HG03460 (cell line): Measurements from ENCODE around the gene THSD4.

Source experiments
- ATAC-seq: cut with Tn5 transposase; IDR thresholded peaks from one replicate; pipeline ENCODE4 v1.9.1; 2021; ENCODE audit not compliant: unreplicated experiment

THSD4 gene

GRCh38 chr15:71341811-71342550 lies 226.7 kb downstream of the THSD4 start:
- ATAC-seq = no peak

GRCh38 chr15:71342658-71343057 lies 227.4 kb downstream of the THSD4 start:
- ATAC-seq = no peak

- no peak for ATAC-seq
Observed at GRCh38 chr15:71344316-71344715, 229.0 kb downstream of the THSD4 start.

- no peak for ATAC-seq
Observed at GRCh38 chr15:71345186-71345585, 229.9 kb downstream of the THSD4 start.

GRCh38 chr15:71346464-71346863 lies 231.2 kb downstream of the THSD4 start:
- no peak for ATAC-seq

- no peak for ATAC-seq
Observed at GRCh38 chr15:71348597-71348996, 233.3 kb downstream of the THSD4 start.

DNA sequence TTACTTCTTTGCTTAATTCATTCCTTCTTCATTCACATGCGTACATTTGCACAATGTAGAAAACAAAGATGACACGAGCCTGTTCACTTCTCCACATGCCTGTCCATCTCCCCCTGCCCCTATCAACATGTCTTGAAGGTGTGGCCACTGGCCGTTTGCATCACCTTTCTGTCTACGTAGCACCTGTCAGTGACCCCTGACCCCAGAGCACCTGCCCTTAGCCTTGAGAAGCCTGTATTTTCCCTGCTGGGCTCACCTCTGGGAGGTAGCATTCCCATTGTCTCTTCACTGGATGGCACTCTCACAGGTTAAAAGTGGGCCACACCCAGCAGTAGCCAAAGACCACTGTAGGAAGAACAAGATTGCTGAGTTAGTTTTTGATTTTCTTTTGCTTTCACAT lies 234.1 kb downstream of the THSD4 start:
- no peak for ATAC-seq

GRCh38 chr15:71349736-71350526 lies 234.7 kb downstream of the THSD4 start:
- no peak for ATAC-seq

GRCh38 chr15:71350622-71351378 lies 235.5 kb downstream of the THSD4 start:
- ATAC-seq = no peak

GRCh38 chr15:71352125-71352524 lies 236.9 kb downstream of the THSD4 start:
- no peak for ATAC-seq

DNA sequence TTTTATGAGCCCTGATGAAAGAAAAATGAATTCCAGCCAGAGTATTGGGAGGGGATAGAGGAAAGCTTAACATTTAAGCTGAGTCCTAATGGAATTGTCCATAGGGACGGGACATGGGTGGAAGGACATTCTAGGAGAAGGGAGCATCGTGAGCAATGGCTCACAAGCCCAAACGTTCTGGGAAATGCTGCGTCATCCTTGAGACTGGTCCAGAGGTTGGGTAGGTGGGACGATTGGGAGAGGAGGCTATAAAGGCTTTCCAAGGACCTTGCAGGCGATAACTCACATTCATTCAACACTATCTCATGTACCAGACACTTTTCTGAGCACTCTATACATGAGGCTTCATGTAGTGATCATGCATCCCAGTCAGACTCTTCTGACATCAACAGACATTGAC lies 237.5 kb downstream of the THSD4 start:
- ATAC-seq = no peak

DNA sequence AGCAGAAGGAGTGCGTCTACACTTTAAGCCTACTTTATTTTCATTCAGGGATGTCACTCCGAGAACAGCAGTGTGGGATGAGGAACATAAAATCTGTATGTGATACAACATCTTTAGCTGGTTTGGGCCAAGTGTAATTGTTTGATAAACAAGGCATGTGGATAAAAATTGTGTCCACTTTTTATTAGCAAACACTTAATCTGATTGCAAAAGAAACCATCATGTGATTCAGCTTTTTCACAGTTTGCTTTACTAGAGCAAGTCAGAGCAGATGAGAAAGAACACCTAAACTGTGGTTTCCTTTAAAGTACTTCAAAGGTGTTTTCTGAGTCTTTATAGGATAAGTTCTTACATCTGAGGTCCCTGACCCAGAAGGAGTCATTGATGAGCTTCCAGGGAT lies 237.9 kb downstream of the THSD4 start:
- ATAC-seq = no peak

DNA sequence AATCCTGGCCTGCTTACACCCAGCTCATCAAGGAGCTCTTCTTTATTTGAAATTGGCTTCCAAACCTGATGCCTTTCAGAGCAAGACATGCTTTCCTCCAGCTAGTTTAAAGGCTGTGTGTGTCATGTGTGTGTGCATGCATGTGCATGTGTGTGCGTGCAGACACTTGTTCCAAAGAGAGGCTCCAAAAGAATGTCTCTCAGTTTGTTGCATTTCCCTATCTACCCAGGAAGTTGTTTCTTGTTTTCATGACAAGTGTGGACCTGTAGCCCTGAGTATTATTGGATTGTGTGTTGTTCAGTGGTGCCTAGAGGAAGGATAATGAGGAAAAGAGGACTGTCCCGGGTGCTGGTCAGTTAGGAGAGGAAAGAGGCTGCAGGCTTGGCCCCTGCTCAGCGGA lies 240.0 kb downstream of the THSD4 start:
- no peak for ATAC-seq

- ATAC-seq = no peak
Observed at GRCh38 chr15:71357321-71357732, 242.1 kb downstream of the THSD4 start.

DNA sequence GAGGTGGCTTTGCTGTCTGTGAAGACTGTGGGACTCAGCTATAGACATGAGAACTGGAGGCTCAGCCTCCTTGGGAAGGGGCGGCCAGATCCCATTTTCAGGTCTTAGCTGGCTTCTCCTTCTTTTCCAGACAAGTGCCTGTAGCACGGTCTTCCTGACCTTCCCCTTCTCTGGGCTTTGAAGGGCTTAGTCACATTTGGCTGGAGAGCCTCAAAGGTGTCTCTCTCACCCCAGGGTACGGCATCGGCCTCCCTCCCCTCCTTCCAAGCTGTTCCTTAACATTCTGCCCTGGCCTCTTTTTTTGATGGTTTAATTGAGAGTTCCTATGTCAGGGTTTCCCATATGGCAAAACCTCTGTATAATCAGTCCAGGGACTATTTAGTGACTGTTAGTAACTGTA lies 242.7 kb downstream of the THSD4 start:
- ATAC-seq = no peak

GRCh38 chr15:71359246-71359645 lies 244.0 kb downstream of the THSD4 start:
- ATAC-seq = no peak

DNA sequence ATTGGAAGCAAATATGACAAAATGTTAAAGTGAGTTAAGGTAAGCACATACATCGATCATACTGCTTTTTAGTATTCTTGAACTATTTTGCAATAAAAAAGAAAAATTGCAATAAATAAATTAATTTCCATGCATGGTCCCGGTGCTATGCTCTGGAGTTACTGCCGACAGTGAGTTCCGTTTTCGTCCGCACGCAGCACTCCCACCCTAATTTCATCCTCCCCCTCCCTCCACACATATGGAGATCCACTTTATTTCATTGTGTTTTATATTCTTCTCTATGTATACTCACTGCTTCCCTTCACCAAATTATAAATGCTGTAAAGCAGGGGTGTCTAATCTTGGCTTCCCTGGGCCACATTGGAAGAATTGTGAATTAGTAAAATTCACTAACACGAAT lies 247.3 kb downstream of the THSD4 start:
- no peak for ATAC-seq

GRCh38 chr15:71362987-71363968 lies 248.0 kb downstream of the THSD4 start:
- ATAC-seq = no peak

DNA sequence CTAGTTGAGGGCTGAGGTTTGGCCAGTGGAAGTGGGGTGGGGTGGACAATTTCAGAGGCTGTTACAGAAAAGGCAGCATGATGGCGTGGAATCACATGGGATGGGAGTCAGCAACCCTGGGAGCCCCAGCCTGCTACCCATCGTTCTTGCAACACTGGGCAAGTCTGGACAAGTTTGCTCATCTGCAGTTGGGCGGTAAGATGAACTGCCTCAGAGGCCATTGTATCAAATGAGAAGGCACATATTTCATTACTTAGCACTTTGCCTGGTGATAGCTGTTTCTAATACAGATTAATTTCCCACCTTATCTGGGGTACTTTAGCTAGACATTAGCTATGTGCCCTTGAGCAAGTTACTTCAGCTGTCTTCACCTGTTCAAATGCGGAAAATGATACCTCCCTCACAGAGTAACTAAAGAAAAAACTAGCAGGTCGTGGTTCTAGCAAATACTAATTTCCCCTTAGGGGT lies 248.9 kb downstream of the THSD4 start:
- no peak for ATAC-seq

- no peak for ATAC-seq
Observed at GRCh38 chr15:71366522-71366921, 251.3 kb downstream of the THSD4 start.
